ENCODE data around the gene TTC39C.

Gene TTC39C

DNA sequence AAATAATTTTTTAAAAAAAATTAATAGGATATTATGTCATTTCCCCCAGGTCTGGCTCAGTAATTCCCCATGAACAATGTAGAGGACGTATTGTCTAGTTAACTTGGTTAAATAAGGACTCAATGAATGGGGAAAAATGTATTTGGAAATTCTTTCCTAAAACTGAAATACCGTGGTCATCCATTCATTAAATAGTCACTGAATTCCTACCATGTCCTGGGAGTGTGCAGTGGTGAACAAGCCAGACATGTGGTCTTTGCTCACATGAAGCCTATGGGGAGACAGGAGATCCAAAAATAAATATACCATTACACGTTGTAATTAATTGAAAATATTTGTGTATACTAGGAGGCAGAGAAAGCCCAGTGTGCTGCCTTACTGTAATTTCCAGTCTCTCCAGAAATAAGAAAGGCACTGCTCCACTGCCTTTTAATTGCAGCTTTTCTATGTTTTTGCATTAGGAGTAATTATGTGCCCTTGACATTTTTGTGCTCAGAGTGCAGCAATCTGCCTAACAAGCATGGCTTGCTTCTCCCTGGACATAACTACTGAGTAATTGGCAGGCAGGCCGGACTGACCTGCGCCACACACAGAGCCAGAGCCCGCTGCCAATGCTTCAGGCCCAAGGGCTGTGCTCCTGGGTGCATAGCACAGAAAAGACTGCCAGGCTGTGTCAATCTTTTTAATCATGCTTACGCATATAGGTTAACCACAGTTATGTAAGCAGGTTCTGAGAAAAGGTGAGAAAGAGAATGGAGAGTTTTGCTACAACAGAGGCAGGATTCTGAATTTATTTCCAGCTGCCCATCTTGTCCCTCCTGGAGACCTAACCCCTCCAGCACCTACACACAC is 22.2 kb upstream of the TTC39C start:
- DNase-seq: peak in 8 of 14 donors; percentile 18 to 91 (median 36)

DNA sequence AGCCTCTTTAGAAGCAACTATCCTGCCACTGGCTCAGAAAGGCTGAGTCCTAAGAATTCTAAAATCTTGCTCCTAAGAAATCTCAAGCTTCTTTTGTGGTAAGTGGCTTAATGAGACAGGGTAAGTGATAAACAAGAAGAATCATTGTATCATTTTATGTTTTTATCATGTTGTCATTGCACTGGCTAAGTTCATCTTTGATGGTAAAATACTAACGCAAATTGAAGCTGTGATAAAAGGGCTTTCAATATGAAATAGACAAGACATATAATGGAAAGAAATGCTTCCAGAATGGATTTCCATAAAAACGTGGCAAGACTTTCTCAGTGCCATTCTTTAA is 21.6 kb upstream of the TTC39C start:
- no peak for DNase-seq

DNA sequence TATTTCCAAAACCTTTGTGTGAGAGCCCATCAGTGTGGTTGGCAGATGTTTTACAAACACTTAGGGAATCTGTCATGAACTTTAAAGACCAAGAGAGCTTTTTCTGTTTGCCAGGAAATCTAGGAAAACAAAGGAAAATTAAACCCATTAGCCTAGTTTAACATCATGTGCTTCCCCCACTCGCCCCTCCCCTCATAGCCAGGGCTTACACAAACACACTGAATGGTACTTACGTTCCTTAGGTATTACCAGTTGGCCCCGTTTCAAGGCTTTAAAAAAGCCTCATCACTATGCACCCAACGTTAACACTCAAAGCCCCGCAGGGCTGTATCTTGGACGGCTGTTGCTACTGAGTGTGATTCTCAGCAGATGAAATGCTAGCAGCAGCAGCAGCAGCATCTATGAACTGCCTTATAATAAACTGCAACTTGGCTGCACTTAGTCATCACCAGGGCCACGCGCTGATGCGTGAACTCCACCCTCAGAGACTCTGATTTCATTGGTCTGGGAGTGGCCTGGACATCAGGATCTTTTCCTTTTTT is 20.1 kb upstream of the TTC39C start:
- peak in 5 of 14 donors; percentile 6 to 46 (median 25) for DNase-seq

DNA sequence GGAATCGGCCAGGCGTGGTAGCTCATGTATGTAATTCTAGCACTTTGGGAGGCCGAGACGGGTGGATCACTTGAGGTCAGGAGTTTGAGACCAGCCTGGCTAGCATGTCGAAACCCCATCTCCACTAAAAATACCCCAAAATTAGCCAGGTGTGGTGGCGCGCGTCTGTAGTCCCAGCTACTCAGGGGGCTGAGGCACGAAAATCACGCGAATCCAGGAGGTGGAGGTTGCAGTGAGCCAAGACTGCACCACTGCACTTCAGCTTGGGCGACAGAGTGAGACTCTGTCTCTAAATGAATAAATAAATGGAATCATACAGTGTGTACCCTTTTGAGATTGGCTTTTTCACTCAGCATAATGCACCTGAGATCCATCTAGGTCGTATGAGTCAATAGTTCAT is 19.4 kb upstream of the TTC39C start:
- DNase-seq: no peak

GRCh38 chr18:23998018-23998417 is 16.5 kb upstream of the TTC39C start:
- DNase-seq: peak in 1 of 14 donors; percentile 12

GRCh38 chr18:23998820-23999219 is 15.7 kb upstream of the TTC39C start:
- DNase-seq: no peak

GRCh38 chr18:24000613-24001490 is 13.7 kb upstream of the TTC39C start:
- no peak for DNase-seq

GRCh38 chr18:24002479-24002878 is 12.1 kb upstream of the TTC39C start:
- no peak for DNase-seq

DNA sequence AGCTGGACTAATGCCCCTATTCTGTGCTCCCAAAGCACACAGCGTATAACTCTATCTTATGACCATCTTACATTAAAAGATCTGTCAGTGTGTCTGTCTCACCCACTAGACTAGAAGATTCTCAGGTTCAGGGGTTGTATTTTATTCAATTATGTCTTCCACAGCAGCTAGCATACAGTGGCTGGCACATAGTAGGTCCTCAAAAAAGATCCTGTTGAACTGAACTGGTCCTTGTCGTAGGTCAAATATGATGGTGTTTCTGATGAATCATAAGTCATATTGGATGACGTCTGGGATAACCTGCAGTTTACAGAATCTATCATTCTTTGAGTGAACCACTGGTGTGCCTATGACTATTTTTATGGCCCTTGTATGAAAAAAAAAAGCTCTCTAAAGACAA is 11.3 kb upstream of the TTC39C start:
- DNase-seq: no peak

DNA sequence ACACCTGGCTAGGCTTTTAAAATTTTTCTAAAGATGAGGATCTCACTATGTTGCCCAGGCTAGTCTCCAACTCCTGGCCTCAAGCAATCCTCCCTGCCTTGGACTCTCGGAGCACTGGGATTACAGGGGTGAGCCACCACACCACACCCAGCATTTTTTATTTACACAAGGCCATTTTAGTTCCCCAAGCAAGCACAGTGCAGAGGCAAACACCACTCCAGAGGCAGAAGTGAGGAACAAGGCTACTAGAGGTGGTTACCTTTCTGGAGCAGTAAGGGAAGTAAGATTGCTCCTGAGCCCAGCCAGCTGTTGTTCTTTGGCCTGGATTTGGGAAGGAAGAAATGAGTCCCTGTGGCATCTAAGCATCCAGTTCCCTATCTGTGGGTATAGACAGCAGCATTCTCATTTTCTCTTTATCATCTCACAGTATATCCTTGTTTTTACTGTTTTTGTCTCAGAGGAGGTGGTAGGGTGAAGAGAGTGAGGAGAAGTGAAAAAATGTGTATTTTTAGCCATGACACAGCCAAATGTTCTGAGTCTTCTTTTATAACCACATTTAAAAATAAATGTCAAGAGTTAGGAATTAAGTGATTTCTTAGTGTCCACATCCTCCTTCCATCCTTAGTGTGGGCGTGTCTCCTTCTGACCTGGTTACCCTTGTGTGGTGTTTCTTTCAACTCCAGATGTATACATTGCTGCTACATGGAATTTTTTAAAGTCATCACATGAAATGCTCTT is 10.5 kb upstream of the TTC39C start:
- DNase-seq: no peak

DNA sequence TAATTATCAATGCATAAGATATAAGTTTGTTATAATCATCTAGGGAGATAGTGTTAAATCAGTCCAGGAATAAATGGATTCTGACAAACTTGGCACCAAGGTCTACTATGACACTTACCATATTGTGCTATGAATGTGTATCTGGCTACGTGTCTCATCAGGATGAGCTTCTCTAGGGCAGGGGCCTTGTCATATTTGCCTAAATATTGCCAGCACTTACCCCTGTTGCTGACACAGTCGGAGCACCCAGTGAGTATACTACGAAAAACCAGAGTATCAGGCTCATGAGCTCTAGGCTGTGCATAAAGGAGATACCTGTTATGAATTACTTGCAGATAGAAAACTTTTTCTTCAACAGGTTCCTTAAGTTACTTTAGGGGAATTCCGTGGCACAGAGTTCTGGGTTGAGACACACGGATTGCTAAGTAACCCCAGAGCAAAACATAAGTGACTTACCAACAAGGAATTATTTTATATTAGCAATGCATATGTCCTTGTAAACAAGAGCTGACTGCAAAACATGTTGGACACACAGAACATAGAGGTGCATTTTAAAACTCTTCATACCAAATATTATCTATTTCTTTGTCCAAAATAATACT is 7.7 kb upstream of the TTC39C start:
- DNase-seq: no peak

- DNase-seq: no peak
Measured at GRCh38 chr18:24009246-24009645, 5.3 kb upstream of the TTC39C start.

DNA sequence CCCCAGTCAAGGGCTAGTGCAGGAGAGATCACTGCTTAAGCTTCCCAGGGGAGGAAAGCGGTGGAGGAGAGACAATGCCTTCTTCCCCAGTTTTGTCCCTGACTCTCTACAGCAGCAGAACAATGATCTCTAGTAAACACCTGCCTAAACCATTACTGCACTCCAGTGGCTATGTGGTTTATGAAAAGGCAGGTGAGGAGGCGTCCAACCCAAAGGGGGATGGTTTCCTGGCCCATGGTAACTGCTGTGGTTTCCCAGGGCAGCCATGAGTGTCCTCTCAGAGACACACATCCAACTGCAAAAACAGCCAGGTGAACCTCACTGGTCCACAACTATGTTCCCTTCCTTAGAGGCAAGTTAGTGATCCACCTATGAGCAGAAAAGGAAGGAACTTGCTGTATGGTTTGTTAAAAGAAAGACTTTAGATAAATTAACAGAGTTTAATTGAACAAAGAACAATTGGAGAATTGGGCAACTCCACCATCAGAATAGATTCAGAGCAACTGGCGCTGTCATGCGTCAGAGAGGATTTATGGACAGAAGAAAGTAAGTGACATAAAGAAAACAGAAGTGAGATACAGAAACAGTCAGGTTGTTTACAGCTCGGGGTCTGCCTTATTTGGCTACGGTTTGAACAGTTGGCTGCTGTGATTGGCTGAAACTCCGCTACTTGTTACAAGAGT is 4.8 kb upstream of the TTC39C start:
- DNase-seq: no peak

GRCh38 chr18:24010673-24011072 is 3.9 kb upstream of the TTC39C start:
- DNase-seq: no peak

GRCh38 chr18:24011123-24011917 is 3.2 kb upstream of the TTC39C start:
- no peak for DNase-seq

DNA sequence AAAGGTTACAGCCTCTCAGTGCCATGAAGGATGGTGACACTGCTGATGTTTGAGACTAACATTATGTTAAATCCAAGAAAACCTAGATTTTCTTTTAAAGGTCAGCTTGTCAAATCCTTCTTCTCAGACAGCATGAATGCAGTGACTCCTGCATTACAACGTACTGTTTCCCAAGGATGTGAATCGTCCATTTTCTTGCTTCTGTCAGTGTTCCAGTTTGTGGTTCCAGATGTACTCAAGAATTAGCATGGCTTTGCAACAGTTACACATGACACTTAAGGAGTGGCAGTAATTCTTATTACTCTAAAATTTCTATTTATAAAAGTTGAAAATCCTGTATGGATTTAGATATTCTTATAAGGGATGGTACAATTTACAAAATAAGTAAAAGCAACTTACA is 1.5 kb upstream of the TTC39C start:
- DNase-seq: no peak

DNA sequence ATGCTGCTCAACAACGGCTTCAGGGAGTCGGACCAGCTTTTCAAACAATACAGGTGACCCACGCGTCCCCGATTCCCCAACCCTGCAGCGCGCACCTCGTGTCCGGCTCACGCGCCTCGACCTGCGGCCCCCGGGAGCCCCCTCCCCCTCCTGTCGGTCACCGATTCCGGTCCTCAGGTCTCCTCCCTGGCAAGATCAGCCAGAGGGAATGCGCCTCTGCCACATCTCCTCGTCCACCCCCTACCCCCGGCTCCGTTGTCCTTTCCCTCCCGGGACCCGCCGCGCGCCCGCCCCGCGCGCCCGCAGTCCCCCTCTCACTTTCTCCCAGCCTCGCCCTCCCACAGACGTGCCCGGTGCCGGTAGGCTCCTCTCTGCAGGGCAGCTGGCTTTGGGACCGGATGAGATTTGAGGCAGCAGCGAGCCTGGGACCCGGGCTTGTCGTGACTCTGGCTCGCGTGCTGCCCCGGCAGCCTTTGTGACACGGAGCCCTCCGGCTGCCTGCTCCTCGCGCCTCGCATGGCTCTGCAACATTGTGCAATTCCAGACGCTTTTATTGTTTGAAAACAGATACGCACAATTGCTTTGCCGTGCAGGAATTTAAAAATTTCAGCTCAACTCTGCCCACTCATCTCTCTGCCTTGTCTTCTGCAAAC is 558 bp downstream of the TTC39C start:
- DNase-seq: peak in 9 of 14 donors; percentile 18 to 57 (median 40)

- peak in 1 of 14 donors; percentile 17 for DNase-seq
Measured at GRCh38 chr18:24015639-24016631, 1.4 kb downstream of the TTC39C start.

DNA sequence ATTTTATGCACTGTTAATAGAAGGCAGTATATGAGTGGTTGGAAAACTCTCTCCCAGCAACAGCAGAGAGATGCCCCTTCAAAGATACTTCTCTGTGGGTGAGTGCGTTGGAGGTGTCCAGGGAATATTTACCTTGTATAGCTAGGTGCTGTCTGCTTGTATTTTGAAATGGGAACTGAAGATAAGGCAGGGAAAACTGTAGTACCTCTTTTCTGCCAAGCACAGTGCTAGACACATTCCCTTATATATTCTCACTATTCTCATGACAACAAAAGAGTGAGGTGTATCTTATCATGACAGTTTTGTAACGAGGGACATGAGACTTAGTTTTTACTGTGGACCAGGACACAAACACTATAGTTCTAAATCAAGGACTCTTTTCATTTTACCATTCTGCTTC is 2.1 kb downstream of the TTC39C start:
- peak in 1 of 14 donors; percentile 10 for DNase-seq
